HG02840 (cell line): ENCODE measurements around the gene SGPL1.

Source experiments
- ATAC-seq: cut with Tn5 transposase; IDR thresholded peaks from one replicate; pipeline ENCODE4 v1.9.1; 2021; ENCODE audit warnings: mild to moderate bottlenecking, moderate library complexity, moderate number of reproducible peaks; ENCODE audit not compliant: unreplicated experiment, low FRiP score

Gene SGPL1

DNA sequence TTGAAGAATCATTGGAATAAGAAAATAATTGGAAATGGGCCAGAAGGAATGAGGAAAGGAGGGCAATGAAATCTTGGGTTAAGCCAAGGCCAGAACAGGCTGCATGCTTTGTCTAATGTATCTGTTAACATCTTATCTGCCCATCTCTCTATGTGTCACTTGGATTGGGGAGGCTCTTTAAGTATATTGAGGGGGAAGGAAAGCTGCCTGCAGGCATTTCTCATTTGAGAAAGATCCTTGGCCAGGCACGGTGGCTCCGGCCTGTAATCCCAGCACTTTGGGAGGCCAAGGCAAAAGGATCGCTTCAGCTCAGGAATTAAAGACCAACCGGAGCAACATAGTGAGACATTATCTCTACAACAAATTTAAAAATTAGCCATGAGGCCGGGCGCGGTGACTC is 58.3 kb downstream of the SGPL1 start:
- no peak for ATAC-seq

DNA sequence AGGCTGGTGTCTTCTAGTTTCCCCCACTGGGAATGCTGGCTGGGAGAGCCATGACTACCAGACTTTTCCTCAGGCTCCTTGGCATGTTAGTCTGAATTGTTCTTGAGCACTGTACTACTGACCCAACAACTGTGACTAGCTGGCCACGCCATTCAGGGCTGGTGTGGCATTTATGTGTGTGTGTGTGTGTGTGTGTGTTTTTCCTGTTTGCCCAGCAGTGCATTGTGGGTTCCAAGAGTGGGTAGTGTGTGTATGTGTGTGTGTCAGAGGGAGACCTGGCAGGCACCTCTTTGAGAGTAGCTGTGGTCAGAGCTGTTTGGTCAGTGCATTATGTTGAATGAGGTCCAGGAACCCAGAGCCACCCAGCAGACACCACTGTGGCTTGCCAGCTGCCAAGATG is 63.5 kb downstream of the SGPL1 start:
- ATAC-seq = no peak

DNA sequence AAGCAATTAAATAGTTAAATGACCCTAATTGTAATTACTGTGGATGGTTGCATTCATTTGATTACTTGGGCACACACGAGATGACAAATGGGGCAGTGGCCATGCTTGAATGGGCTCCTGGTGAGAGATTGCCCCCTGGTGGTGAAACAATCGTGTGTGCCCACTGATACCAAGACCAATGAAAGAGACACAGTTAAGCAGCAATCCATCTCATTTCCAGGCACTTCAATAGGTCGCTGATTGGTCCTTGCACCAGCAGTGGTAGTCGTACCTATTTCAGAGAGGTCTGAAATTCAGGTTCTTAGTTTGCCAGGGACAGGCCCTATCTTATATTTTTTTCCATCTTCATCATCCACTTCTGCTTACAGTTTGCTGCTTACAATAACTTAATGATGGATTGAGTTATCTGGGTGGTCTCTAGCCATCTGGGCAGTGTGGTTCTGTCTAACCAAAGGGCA is 64.4 kb downstream of the SGPL1 start:
- ATAC-seq = no peak

DNA sequence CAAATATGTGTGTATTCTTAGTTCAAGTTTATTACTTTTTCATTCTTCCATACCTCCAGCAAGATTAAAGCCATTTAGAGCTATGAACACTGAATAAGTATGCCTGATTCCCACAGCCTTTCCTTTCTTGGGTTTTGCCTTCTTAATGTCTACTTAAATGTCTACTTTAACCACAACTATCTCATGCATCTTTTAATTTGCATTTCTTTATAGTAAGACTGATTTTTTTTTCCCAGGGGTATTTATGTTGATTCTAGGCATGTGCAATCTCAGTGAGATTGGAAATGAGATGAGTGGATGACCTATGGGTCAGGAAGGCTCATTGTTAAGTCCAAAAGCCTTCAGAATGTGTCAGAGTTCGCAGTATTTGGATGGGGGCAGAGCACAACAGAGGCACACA is 69.0 kb downstream of the SGPL1 start:
- no peak for ATAC-seq

DNA sequence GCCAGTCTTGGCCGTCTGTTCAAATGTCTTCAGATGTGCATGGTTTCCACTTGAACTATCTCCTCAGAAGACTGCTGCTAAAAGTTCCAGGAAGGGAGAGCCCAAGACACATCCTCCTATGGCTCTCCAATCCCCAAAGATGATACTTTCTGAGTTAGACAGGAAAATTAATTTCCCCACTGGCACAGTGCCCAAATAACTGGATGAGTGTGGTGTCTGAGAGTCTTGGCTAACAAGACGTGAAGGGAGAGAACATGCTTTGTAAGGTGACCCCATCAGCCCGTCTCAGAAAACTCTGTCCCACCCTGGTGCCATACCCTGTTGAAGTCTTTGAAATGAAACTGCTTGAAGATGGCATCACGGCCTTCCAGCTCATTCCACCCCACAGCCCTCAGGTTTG is 69.7 kb downstream of the SGPL1 start:
- no peak for ATAC-seq

DNA sequence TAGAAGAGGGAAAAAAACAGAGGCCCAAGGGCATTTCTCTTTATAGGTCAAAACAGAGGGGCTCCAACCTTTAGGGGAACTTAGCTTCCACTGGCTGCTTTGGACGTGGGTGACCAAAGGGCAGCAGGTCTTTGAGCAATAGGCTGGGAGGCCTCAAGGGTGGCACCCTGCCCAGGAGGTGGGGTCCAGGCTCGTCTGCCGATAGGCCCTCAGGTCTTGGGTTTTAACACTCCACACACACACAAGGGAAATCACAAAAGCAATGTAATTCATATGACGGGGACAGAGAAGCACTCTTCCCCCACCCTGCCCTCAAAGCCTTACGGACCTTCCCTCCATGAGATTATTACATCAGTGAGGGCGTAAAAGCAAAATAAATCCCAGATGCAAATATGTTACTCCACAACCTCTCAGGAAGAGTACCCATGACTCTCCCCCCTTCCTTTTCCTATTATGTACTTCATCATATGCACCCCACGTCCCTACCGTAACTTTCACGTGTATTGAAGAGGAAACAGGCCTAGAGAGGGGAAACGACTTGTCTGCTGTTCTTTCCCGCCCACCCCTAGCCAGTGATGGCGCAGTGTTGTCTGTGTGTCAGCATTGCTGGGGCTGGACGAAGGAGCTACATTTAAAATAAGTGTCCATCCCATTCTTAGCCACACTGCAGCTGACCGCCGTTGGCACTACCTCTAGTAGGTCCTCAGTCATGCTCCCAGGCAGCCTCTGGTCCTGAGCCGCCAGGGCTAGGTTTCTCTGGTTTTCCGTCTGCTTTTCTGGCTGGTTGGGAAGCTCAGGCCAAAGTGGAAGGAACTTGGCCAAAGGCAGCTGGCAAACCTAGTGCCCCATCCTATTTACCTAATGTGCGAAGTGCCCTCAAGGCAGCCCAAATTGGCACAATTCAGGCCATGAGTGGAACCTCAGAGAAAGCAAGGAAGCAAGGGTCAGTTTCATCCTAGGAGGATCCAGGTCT is 70.5 kb downstream of the SGPL1 start:
- ATAC-seq = no peak

DNA sequence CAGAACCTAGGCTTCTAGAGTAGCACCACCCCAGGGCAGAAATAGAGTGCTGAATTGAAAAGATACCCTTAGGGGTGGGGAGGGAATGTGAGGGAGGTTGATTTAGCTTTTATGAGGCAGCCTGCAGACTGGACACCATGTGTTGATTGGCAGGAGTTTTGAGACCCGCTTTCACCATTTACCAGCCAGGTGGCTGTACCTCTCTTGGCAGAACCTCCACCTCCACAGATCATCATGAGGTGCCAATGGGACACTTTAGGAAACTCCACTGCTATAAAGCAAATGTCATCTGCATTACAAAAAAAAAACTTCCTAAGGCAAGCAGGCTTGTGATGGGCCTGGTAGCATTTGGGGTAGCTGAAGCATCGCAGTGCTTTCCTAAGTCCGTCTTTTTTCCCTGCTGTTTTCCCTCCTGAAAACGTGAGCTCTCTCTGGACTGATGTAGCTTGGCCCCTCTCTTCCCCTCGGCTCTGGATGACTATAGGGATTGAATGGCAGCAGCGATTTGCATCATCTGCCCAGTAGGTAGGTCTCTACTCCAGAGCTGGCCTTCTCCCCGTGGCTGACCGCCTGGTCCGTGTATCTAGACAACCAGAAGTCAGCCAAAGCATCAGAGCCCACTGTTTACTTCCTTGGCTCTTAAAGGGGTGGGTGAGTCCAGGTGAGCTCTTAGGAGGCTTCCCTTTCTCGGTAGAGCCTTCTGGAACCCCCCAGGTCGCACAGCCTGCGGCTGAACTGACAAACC is 71.3 kb downstream of the SGPL1 start:
- no peak for ATAC-seq

DNA sequence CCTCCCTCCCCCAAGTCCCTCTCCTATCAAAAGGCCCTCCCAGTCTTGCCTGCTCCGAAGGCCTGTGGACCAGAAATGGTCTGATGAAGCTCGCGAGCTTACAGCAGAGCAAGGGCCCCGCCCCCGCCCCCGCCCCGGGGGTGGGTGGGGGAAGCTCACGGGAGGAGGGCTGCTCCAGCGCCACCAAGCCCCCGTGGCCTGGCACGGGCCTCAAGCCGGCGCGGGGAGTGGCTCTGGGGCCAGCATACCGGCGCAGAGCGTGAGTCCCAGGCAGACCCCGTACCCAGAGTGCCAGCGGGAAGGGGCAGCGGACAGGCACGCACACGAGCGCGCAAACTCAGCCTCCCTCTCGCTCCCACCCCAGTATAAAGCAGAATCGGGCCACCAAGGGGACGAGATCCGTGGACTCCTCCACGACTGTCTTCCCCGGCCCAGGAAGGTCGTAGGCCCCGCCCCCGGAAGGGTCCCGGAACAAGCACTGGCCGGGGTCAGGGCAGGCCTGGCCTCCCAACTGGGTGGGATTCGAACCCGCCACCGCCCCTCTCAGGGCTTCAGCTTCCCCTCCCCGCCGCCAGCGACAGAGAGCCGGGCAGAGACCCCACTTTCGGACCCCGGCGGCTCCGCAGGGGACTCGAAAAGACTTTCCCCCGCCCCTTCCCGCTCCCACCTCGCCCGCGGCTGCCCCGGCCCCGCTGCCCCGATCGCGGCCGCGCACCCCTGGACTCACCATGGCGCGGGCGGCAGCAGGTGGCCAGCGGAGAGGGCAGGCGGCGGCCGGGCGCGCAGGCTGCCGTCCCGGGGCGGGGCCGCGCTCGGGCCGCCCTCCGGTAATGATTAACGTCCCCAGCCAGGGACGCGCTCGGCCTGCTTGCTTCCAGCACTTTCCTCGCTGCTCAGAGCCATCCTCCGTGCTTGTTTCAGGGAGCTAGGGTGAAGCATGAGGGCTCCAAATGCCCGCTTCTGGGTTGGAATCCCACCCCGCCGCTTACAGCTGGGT is 72.4 kb downstream of the SGPL1 start, which contains the start of gene PCBD1:
Gene PCBD1 (minus strand): TSS at position 762 of the 997 bp plus-strand sequence. CDS start 32 bp downstream, at position 730.
- ATAC-seq = peak; percentile 72

DNA sequence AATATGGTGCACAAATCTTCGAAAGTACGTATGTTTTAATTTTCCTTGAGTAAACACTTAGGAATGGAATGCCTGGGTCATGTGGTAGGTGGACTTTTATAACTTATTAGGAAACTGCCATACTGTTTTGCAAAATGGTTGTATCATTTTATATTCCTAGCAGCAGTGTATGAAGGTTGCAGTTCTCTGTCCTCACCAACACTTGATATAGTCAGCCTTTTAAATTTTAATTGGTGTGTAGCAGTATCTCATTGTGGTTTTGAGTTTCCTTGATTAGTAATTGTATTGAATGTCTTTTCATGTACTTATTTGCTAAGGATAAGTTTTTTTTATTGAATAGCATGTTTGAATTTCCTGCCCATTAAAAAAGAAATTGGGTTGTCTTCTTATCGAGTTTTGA is 73.5 kb downstream of the SGPL1 start:
- no peak for ATAC-seq

DNA sequence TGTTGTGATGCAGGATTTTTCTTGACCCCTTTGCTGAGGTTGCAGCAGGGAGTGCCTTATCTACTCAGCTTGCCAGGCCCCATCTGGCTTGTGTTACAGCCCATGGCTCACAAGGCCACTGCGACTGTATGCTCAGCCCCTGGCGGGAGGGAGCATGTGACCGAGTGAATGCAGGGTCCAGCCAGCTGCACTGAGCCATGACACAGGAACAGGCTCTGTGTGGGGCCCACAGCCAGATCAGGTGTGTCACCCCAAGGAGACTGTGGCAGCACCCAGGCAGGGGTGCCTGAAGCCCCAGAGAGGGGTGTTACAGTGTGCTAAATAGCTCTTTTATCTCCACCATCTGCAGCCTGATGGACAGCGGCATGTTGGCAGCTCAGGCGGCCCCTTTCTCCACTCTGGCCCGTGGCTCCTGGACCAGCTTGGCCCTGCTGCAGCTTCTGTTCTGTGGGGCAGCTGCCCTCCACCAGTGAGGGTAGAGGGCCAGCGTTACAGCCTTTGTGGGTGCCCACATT is 75.2 kb downstream of the SGPL1 start:
- ATAC-seq = no peak

DNA sequence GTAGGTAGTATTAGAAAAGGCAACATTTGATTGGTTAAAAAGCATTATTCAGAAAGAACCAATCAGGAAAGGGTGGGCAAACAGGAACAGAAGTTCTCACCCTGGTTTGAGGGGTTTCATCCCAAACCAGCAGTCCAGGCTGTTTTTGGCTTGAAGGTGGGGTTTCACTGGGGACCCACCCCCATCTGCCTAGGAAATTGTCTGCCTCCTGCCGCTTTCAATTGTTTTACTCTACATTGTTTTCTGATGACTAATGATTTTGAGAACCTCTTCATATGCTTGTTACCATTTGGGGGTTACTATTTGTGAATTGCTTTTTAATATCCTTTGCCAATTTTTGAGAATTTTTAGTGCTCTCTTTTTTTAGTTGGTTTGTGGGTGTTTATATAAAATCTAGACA is 75.9 kb downstream of the SGPL1 start:
- no peak for ATAC-seq

DNA sequence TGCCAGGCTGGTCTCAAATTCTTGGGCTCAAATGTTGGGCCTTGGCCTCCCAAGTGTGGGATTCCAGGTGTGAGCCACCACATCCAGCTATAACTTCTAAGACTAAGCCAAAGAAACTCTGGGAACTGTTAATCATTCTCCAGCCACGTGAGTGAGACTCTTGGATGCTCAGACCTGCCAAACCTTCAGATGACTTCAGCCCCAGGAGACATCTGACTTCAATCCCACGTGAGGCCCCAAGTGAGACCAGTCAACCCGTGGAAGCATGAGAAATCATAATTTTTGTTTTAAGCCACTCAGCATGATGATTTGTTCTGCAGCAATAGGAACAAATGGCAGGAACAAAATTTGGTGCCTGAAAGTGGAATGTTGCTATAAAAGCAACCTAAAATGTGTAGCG is 76.9 kb downstream of the SGPL1 start:
- no peak for ATAC-seq

DNA sequence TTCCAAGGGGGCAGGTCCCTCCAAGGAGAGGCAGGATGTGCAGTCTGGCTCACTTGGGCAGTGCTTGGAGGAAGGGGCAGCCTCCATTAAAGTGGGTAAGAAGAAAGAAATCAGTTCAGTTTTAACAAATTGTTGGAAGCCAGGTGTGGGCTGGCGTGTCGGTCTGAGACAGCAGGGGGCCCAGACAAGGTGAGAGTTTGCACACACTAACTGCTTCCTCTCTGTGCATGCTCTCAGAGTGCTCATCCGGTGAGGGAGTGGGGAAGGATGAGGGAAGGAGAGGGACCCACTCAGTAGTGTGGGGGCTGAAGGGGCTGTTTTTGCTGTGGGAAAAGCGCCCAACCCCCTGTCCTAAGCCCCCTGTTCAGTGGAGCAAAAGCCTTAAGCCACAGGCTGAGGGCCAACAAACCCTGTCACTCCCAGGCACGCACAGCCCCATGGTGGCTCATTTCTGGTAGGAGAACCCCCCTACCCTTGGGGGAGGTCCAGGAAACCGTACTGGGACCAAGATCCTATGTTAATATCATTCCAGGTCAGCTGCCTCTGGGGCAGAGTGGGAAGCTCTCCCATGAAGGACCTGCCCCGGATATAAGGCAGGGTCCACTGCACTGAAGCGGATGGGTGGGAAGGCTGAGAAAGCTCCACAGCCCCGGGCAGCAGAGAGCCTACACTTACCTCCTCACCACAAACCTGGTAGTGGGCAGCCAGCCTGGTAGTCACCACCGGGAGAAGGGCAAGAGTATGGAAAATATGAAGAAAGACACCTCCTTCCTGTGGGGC is 77.7 kb downstream of the SGPL1 start:
- ATAC-seq = no peak

DNA sequence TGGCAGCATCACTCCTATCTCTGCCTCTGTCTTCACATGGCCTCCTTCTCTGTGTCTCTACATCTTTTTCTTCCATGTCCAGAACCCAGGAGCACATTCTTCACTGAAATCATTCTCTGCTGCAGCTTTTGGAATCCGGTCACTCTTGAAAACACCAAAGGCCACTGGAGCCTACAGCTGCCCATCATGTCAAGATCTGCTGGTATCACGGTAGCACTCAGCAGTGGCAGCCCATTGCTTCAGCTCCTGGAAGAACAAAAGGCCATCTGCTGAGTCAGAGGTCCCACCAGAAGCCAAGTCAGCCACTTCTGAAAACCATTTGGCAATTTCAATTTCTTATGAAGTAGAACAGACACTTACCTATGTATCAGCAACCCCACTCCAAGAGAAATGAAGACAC is 78.7 kb downstream of the SGPL1 start:
- ATAC-seq = no peak

DNA sequence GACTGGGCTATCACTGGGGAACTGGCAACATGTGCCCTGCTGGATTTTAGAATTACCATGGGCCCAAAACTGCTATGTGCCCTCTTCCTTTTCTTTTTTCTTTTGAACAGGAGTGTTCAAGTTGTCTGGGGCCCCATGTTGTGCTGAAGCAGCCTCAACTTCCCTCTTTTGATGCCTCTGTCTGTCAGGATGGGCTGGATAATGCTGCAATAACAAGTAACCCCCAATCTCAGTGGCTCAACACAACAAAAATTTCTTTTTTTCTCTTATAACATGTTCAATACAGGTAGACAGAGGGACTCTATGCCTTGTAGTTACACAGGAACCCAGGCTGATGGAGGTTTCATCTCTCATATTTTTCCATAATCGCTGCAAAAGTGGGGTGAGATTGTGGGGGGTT is 80.8 kb downstream of the SGPL1 start:
- ATAC-seq = no peak

DNA sequence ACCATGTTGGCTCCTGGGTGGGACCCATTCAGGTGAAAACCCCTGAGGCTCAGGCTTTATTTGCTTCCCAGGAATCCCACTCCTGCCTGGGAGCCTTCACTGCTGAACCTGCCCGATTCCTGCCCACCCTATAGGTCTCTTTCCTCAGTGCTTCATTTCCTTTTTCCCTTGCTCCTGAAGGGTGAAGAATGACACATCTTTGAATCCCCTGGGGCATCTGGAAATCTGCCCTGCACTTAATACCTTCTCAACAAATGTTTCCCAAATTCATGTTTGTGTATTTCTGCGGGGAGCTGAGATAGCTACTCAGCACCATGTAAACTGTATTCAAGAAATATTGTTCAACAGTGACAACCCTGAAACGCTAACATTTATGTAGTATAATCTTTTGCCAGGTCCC is 82.9 kb downstream of the SGPL1 start:
- no peak for ATAC-seq

DNA sequence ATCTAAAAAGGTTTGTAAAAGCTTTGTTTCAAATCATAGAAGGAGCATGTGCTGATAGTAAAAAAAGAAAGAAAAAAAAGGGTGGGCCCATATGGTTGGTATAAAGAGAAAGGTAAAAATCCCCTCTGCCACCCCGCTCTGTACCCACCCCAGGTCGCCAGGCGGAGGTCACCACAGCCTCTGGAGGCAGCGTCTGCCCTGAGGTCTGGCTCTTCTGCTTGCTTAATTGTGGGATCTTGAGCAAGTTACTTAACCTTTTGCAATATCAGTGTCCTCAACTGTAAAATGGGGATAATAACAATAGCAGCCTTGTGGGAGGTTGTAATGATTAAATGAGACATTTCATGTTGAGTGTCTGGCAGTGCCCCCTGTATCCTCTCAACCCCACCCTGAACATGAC is 83.3 kb downstream of the SGPL1 start:
- ATAC-seq = no peak

DNA sequence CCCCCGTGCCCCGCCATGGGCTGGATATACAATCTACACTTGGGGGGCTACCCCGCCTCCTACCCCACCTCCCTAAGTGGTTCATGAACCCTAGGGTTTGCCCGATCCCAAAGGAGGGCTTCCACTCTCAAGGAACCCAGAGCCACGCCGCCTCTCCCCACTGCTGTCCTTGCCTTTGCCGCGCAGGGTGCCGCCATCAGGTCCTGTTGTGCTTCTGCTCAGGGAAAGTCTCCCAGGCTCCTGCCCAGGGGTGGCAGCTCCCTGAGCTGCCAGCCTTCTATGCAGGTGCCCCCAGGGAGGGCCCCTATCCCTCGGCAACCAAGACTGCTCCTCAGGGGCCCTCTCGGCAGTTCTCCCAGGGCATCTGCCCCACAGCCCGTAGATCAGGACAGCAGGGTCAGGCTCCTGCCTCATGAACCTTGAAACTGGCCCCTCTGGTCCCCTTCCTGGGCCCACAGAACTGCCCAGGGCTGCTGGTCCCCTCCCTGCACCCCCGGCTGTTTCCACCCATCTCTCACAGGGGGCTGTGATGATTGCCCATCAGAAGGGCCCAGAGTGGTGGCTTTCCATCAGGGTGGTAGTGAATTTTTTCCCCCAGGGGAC is 85.6 kb downstream of the SGPL1 start:
- ATAC-seq = no peak
